IPS-20b (cell line): ENCODE data around the gene COG4.
"Not testable (repeated sequence)": the region's sequence is repeated elsewhere in the genome, so short reads cannot be mapped to it uniquely, and the experiment has no call there.

Experiments
- H3K27ac ChIP-seq: one replicate; pipeline ENCODE4 v1.5.1; 2013; ENCODE audit warnings: low read length
- H3K27me3 ChIP-seq: 2 replicates; pipeline ENCODE4 v1.6.1; 2013; ENCODE audit warnings: mild to moderate bottlenecking, low read length, inconsistent platforms; ENCODE audit not compliant: insufficient read depth
- H3K36me3 ChIP-seq: 2 replicates; pipeline ENCODE4 v1.6.1; 2013; ENCODE audit warnings: low read depth, mild to moderate bottlenecking, inconsistent platforms, low read length, moderate library complexity; ENCODE audit not compliant: insufficient read depth
- H3K4me1 ChIP-seq: 2 replicates; pipeline ENCODE4 v1.6.1; 2013; ENCODE audit warnings: mild to moderate bottlenecking, control low read depth, inconsistent platforms, low read length, moderate library complexity; ENCODE audit not compliant: insufficient read depth
- H3K4me3 ChIP-seq: 2 replicates; pipeline ENCODE4 v1.5.1; 2013; ENCODE audit warnings: mild to moderate bottlenecking, low read length, inconsistent platforms
- H3K9ac ChIP-seq: 2 replicates; pipeline ENCODE4 v1.6.1; 2013; ENCODE audit warnings: low read depth, mild to moderate bottlenecking, inconsistent platforms, low read length, moderate library complexity
- H3K9me3 ChIP-seq: 2 replicates; pipeline ENCODE4 v1.6.1; 2013; ENCODE audit warnings: mild to moderate bottlenecking, low read depth, low read length, inconsistent platforms; ENCODE audit not compliant: insufficient read depth

The COG4 gene

GRCh38 chr16:70465999-70466804 lies 57.2 kb downstream of the COG4 start:
- Histone ChIP-seq H3K27me3 (no peaks in the 10 kb centered on the region), H3K36me3 (no peaks in the 10 kb centered on the region), H3K9me3 (no peaks in the 10 kb centered on the region), H3K9ac (no peak overlapping the region), H3K27ac (no peak overlapping the region), H3K4me3 (no peak overlapping the region), H3K4me1 (no peaks in the 10 kb centered on the region)

- H3K4me1 ChIP-seq, result no peaks in the 10 kb centered on the region
- H3K9me3 ChIP-seq, result no peaks in the 10 kb centered on the region
- no peaks in the 10 kb centered on the region for H3K27me3 ChIP-seq
- no peak overlapping the region for H3K4me3 ChIP-seq
- no peaks in the 10 kb centered on the region for H3K36me3 ChIP-seq
- H3K9ac ChIP-seq, result no peak overlapping the region
- no peak overlapping the region for H3K27ac ChIP-seq
Measured at GRCh38 chr16:70463235-70463634, 60.1 kb downstream of the COG4 start.

GRCh38 chr16:70460737-70461261 lies 62.6 kb downstream of the COG4 start:
- H3K4me1 ChIP-seq, result no peaks in the 10 kb centered on the region
- no peak overlapping the region for H3K4me3 ChIP-seq
- H3K36me3 ChIP-seq, result no peaks in the 10 kb centered on the region
- H3K27ac ChIP-seq, result no peak overlapping the region
- no peak overlapping the region for H3K9ac ChIP-seq
- no peaks in the 10 kb centered on the region for H3K27me3 ChIP-seq
- no peaks in the 10 kb centered on the region for H3K9me3 ChIP-seq

- Histone ChIP-seq H3K27me3 (no peaks in the 10 kb centered on the region), H3K4me3 (no peak overlapping the region), H3K4me1 (peaks cover 3% of the 10 kb centered on the region; the same call in 1 of the 2 replicates), H3K36me3 (no peaks in the 10 kb centered on the region), H3K27ac (no peak overlapping the region), H3K9me3 (no peaks in the 10 kb centered on the region), H3K9ac (no peak overlapping the region)
Measured at GRCh38 chr16:70457446-70458166, 65.7 kb downstream of the COG4 start.

- Histone ChIP-seq H3K9me3 (no peaks in the 10 kb centered on the region), H3K27me3 (no peaks in the 10 kb centered on the region), H3K9ac (no peak overlapping the region), H3K4me1 (peaks cover 3% of the 10 kb centered on the region; the same call in 1 of the 2 replicates), H3K36me3 (no peaks in the 10 kb centered on the region), H3K4me3 (no peak overlapping the region), H3K27ac (no peak overlapping the region)
Measured at GRCh38 chr16:70455910-70456309, 67.4 kb downstream of the COG4 start.

- Histone ChIP-seq H3K9ac (peak within 1 kb of the TSS; percentile 91), H3K9me3 (no peaks in the 10 kb centered on the region), H3K27me3 (no peaks in the 10 kb centered on the region), H3K4me1 (peaks cover 3% of the 10 kb centered on the region; the same call in 1 of the 2 replicates), H3K27ac (peak within 1 kb of the TSS; percentile 87), H3K4me3 (peak within 1 kb of the TSS; percentile 75), H3K36me3 (no peaks in the 10 kb centered on the region)
Measured at GRCh38 chr16:70454222-70455034, 68.9 kb downstream of the COG4 start, which contains the start of gene FCSK. FCSK (plus strand) TSS chr16:70454595; CDS start chr16:70463191, 8,596 bp downstream.

GRCh38 chr16:70453892-70454221 lies 69.5 kb downstream of the COG4 start:
- peak overlapping the region; percentile 91 for H3K9ac ChIP-seq
- no peaks in the 10 kb centered on the region for H3K36me3 ChIP-seq
- no peaks in the 10 kb centered on the region for H3K27me3 ChIP-seq
- H3K4me3 ChIP-seq, result peak overlapping the region; percentile 75
- H3K9me3 ChIP-seq, result no peaks in the 10 kb centered on the region
- H3K27ac ChIP-seq, result peak overlapping the region; percentile 87
- H3K4me1 ChIP-seq, result peaks cover 3% of the 10 kb centered on the region; the same call in 1 of the 2 replicates

- Histone ChIP-seq H3K4me1 (peaks cover 3% of the 10 kb centered on the region; the same call in 1 of the 2 replicates), H3K36me3 (no peaks in the 10 kb centered on the region), H3K9ac (peak overlapping the region; percentile 91; the same call in 1 of the 2 replicates), H3K27me3 (no peaks in the 10 kb centered on the region), H3K9me3 (no peaks in the 10 kb centered on the region), H3K4me3 (peak overlapping the region; percentile 75), H3K27ac (no peak overlapping the region)
Measured at GRCh38 chr16:70453117-70453891, 70.0 kb downstream of the COG4 start.

- not testable (repeated sequence) for H3K4me1 ChIP-seq, H3K36me3 ChIP-seq, H3K9ac ChIP-seq, H3K9me3 ChIP-seq, H3K27me3 ChIP-seq, H3K27ac ChIP-seq, H3K4me3 ChIP-seq
Measured at GRCh38 chr16:70451004-70451340, 72.4 kb downstream of the COG4 start.

GRCh38 chr16:70450142-70451003 lies 73.0 kb downstream of the COG4 start:
- H3K4me3 ChIP-seq, result not testable (repeated sequence)

More at GRCh38 chr16:70450142-70451003, 73.0 kb downstream of the COG4 start:
- not testable (repeated sequence) for H3K9ac ChIP-seq, H3K9me3 ChIP-seq, H3K27me3 ChIP-seq, H3K36me3 ChIP-seq, H3K4me1 ChIP-seq, H3K27ac ChIP-seq
